Parathyroid adenoma (tissue), 2 donors: ENCODE data around the gene TCHP.
A peak's percentile ranks its signal among the peaks of the same experiment; 100 is the strongest.
"Not testable (repeated sequence)": the region's sequence is repeated elsewhere in the genome, so short reads cannot be mapped to it uniquely, and the experiment has no call there.

Experiments
- H2AFZ ChIP-seq: fragments of 300-600 bp; sonication (generic); one replicate; pipeline ENCODE4 v1.7.0; 2017; ENCODE audit warnings: antibody characterized with exemption, mild to moderate bottlenecking
- H3K27ac ChIP-seq: fragments of 300-600 bp; sonication (generic); one replicate; pipeline ENCODE4 v1.7.0; 2017
- H3K27me3 ChIP-seq: fragments of 300-600 bp; sonication (generic); one replicate; pipeline ENCODE4 v1.7.0; 2017; ENCODE audit warnings: low read length; ENCODE audit not compliant: control insufficient read depth, insufficient read depth
- H3K36me3 ChIP-seq: fragments of 300-600 bp; sonication (generic); one replicate; pipeline ENCODE4 v1.7.0; 2017; ENCODE audit warnings: low read length; ENCODE audit not compliant: control insufficient read depth, insufficient read depth
- H3K4me1 ChIP-seq: fragments of 300-600 bp; sonication (generic); one replicate; pipeline ENCODE4 v1.7.0; 2017; ENCODE audit warnings: control low read depth
- H3K4me2 ChIP-seq: fragments of 300-600 bp; sonication (generic); one replicate; pipeline ENCODE4 v1.7.0; 2017; ENCODE audit warnings: low read length
- H3K4me3 ChIP-seq: fragments of 300-600 bp; sonication (generic); one replicate; pipeline ENCODE4 v1.7.0; 2017; ENCODE audit warnings: low read depth, low read length
- H3K79me2 ChIP-seq: fragments of 300-600 bp; sonication (generic); one replicate; pipeline ENCODE4 v1.7.0; 2017; ENCODE audit warnings: control low read depth
- H3K9ac ChIP-seq: fragments of 300-600 bp; sonication (generic); one replicate; pipeline ENCODE4 v1.7.0; 2017; ENCODE audit warnings: mild to moderate bottlenecking
- H3K9me3 ChIP-seq: fragments of 300-600 bp; sonication (generic); one replicate; pipeline ENCODE4 v1.7.0; 2017; ENCODE audit warnings: low read length; ENCODE audit not compliant: control insufficient read depth
- TF ChIP-seq, protein P1 (sequence below): fragments of 300-600 bp; sonication (generic); IDR thresholded peaks from one replicate; pipeline ENCODE4 v1.7.0; 2017; ENCODE audit warnings: antibody characterized with exemption, mild to moderate bottlenecking
- donor health status: primary hyperparathyroidism.

The TCHP gene, protein sequence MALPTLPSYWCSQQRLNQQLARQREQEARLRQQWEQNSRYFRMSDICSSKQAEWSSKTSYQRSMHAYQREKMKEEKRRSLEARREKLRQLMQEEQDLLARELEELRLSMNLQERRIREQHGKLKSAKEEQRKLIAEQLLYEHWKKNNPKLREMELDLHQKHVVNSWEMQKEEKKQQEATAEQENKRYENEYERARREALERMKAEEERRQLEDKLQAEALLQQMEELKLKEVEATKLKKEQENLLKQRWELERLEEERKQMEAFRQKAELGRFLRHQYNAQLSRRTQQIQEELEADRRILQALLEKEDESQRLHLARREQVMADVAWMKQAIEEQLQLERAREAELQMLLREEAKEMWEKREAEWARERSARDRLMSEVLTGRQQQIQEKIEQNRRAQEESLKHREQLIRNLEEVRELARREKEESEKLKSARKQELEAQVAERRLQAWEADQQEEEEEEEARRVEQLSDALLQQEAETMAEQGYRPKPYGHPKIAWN

DNA sequence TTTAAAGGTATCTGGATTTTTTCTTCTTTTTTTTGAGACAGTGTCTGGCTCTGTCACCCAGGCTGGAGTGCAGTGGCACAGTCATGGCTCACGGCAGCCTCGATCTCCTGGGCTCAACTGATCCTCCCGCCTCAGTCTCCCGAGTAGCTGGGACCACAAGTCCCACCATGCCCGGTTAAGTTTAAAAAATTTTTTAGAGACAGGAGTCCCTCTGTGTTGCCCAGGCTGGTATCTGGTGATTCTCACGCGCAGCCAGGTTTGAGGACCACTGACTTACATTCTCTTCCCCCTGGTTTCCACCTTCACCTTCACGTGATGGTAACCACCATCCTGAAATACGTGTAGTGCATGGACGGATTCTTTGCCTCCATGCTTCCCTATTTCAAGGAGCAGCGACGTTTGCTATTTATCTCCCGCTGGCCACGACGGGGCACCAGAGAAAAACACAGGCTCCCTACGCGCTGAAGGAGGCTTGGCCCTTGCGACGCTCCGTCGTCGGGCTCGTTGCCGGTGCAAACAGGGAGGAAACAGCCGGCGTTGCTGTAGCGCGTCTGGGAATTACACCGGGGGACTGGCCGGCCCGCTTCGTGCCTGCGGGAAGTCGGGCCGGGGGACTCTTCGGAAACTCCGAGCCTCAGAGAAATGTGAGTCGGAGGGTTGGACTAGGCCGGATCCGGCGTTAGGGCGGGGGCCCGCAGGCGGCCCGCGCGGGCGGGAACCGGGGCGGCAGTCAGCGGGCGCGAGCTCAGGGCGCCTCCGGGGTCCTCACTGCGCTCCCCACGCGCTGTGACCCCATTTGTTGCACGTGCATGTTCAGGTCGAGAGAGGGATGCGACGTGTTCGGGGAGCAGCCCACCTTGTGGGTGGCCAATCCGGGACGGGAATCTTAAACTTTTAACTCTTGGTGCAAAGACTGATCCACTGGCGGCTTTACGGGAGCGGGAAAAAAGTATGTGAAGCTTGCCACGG, at the start of gene TCHP:
TSS of gene TCHP (plus strand) at position 492 of the 969 bp plus-strand sequence. CDS start 2,753 bp downstream, outside the sequence.
- no peaks in the 10 kb centered on the region for H3K27me3 ChIP-seq
- H3K79me2 ChIP-seq, result no peaks in the 10 kb centered on the region
- no peaks in the 10 kb centered on the region for H3K36me3 ChIP-seq
- peak within 1 kb of the TSS; percentile 94 for H2AFZ ChIP-seq
- no peak within 1 kb of the TSS for H3K9ac ChIP-seq
- H3K27ac ChIP-seq, result peak within 1 kb of the TSS; percentile 60
- H3K4me2 ChIP-seq, result peak within 1 kb of the TSS; percentile 81
- H3K4me1 ChIP-seq, result peaks cover 6% of the 10 kb centered on the region
- H3K9me3 ChIP-seq, result no peaks in the 10 kb centered on the region
- H3K4me3 ChIP-seq, result peak within 1 kb of the TSS; percentile 78
- TF ChIP-seq, protein P1, sequence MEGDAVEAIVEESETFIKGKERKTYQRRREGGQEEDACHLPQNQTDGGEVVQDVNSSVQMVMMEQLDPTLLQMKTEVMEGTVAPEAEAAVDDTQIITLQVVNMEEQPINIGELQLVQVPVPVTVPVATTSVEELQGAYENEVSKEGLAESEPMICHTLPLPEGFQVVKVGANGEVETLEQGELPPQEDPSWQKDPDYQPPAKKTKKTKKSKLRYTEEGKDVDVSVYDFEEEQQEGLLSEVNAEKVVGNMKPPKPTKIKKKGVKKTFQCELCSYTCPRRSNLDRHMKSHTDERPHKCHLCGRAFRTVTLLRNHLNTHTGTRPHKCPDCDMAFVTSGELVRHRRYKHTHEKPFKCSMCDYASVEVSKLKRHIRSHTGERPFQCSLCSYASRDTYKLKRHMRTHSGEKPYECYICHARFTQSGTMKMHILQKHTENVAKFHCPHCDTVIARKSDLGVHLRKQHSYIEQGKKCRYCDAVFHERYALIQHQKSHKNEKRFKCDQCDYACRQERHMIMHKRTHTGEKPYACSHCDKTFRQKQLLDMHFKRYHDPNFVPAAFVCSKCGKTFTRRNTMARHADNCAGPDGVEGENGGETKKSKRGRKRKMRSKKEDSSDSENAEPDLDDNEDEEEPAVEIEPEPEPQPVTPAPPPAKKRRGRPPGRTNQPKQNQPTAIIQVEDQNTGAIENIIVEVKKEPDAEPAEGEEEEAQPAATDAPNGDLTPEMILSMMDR, result peak; percentile 31

DNA sequence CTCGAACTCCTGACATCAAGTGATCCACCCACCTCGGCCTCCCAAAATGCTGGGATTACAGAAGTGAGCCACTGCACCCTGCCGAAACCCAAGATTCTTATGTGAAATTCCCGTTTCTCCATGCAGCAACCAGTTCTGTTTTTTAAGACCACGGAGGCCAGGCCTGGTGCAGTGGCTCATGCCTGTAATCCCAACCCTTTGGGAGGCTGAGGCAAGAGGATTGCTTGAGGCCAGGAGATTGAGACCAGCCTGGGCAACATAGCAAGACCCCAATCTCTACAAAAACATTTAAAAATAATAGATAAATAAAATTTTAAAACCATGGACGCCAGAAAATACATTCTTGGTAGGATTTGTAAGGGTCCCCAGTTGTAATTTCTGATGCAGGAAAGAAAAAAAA, 49.6 kb upstream of the TCHP start:
- not testable (repeated sequence) for H3K27ac ChIP-seq, H3K79me2 ChIP-seq, H3K9me3 ChIP-seq, H3K4me2 ChIP-seq, H3K9ac ChIP-seq, H3K27me3 ChIP-seq, H3K4me3 ChIP-seq, H2AFZ ChIP-seq, H3K36me3 ChIP-seq, H3K4me1 ChIP-seq

DNA sequence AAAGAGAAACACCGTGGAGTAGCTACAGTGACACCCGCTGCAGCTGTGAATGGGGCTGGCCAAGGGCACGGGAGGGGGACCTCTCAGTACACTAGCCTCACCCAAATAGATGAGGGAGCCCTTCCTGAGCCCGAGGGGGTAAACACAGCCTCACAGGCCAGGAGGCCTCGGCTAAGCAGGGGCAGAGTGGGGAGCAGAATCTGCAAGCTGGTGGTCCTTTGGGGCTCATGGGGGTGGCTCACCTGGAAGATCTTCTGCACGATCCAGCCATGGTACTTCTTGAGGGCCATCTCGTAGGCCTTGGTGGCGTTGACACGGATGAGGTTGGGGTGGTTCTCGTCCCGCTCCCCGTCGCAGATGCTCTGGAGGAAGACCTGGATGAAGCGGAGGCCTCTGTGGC, 44.7 kb upstream of the TCHP start:
- Histone ChIP-seq H3K4me2 (no peak overlapping the region), H3K9ac (no peak overlapping the region), H3K4me3 (no peak overlapping the region), H3K9me3 (no peaks in the 10 kb centered on the region), H3K27ac (no peak overlapping the region), H3K79me2 (no peaks in the 10 kb centered on the region), H2AFZ (no peak overlapping the region), H3K4me1 (no peaks in the 10 kb centered on the region), H3K36me3 (no peaks in the 10 kb centered on the region), H3K27me3 (no peaks in the 10 kb centered on the region)
- TF ChIP-seq, protein P1, result no peak

DNA sequence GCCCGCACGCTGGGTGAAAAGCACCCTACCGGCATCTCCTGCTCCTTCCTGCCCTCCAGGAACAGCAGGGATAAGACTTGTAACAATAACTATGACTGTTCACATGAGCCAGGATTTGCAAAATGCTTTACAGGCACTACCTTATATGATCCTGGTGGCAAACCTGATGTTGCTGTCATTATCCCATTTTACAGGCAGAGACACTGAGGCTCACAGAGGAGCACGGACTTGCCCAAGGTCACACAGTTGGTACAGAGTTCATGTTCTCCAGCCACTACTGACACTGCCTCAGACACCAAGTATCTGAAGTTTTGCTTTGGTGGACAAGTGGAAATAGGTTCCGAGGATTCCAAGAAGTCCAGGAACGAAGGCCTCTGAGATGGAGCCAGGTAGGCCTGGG, 42.4 kb upstream of the TCHP start:
- H3K27ac ChIP-seq, result no peak overlapping the region
- H3K27me3 ChIP-seq, result no peaks in the 10 kb centered on the region
- H3K79me2 ChIP-seq, result no peaks in the 10 kb centered on the region
- TF ChIP-seq, protein P1, result no peak
- no peaks in the 10 kb centered on the region for H3K4me1 ChIP-seq
- no peak overlapping the region for H2AFZ ChIP-seq
- H3K4me2 ChIP-seq, result no peak overlapping the region
- no peak overlapping the region for H3K9ac ChIP-seq
- H3K36me3 ChIP-seq, result no peaks in the 10 kb centered on the region
- H3K9me3 ChIP-seq, result no peaks in the 10 kb centered on the region
- H3K4me3 ChIP-seq, result no peak overlapping the region

DNA sequence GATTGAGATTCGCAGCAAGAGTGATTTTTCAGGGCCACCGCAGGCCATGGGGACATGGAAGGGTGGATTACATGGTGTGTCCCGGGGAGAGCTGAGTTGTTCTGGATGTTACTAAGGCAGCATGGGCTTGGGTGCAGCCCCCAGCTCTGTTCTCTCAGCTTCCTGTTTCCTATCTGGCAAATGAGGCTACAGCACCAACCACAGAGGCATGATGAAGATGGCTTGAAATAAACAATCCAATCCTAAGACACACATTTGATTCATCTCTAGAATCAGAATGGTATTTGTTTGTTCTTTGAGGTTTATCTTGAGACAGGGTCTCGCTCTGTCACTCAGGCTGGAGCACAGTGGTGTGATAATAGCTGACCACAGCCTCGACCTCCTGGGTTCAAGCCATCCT, 41.3 kb upstream of the TCHP start:
- no peaks in the 10 kb centered on the region for H3K4me1 ChIP-seq
- H3K9ac ChIP-seq, result no peak overlapping the region
- H3K79me2 ChIP-seq, result no peaks in the 10 kb centered on the region
- no peak overlapping the region for H3K4me3 ChIP-seq
- H3K9me3 ChIP-seq, result no peaks in the 10 kb centered on the region
- TF ChIP-seq, protein P1, result no peak
- no peaks in the 10 kb centered on the region for H3K27me3 ChIP-seq
- H3K36me3 ChIP-seq, result no peaks in the 10 kb centered on the region
- no peak overlapping the region for H2AFZ ChIP-seq
- no peak overlapping the region for H3K27ac ChIP-seq
- no peak overlapping the region for H3K4me2 ChIP-seq
